ENCODE measurements around the gene PPP1R3G. TPM values are rescaled to one million over a fixed set of nuclear protein-coding genes. Genes with fewer than 3 reads are reported as not detected.
A peak's percentile ranks its signal among the peaks of the same experiment; 100 is the strongest.

The PPP1R3G gene
- total and polyA plus RNA-seq, 2 of the 13 experiments (the other 11 are each of a cell fraction or from before 2014, with no cell fraction given), result 1.2 to 1.3 TPM

DNA sequence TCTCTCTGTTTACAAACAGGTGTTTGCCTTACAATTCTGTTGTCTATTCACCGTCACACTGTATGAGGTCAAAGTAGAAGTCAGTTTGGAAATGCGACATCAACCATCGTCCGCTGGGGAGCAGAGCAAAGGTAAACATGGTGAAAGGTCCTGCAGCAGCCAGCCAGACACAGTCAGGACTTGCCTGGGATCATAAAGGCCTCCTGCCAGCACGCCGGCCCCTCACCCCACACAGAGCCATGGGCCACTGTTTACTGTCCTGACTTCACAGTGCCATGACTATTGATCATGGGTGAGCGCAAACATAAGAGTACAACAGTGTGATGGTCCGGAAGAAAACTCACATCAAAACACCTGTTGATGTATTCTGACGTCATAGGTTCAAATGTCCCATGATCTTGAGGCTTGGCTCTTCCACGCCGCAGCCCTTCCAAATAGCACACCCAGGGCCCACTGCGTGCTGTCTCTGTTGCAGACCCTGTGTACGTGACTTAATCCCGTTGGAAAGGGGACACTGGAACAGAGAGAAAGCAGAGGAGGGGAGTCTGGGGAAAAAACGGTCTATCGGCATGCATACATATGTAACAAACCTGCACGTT, 16.9 kb upstream of the PPP1R3G start (continued):
- TF ChIP-seq, protein P1, sequence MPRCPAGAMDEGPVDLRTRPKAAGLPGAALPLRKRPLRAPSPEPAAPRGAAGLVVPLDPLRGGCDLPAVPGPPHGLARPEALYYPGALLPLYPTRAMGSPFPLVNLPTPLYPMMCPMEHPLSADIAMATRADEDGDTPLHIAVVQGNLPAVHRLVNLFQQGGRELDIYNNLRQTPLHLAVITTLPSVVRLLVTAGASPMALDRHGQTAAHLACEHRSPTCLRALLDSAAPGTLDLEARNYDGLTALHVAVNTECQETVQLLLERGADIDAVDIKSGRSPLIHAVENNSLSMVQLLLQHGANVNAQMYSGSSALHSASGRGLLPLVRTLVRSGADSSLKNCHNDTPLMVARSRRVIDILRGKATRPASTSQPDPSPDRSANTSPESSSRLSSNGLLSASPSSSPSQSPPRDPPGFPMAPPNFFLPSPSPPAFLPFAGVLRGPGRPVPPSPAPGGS (CRISPR knock-in tag; IDR thresholded peaks at IDR 0.05), result peak; percentile 87; the same call in 1 of the 2 replicates
- TF ChIP-seq ZNF510 (CRISPR knock-in tag; IDR thresholded peaks at IDR 0.05; ENCODE audit: low read depth) (no peak), PHF5A (CRISPR knock-in tag; IDR thresholded peaks at IDR 0.05; ENCODE audit: low read depth, unreplicated experiment) (peak; percentile 90), CHD4 (IDR thresholded peaks at IDR 0.05; ENCODE audit: borderline replicate concordance, low read length) (peak; percentile 72; the same call in 1 of the 2 replicates), NFATC3 (CRISPR knock-in tag; IDR thresholded peaks at IDR 0.05) (no peak), STAT5B (CRISPR knock-in tag; IDR thresholded peaks at IDR 0.05) (no peak), ZNF3 (CRISPR knock-in tag; IDR thresholded peaks at IDR 0.05) (0 out of 2 replicates have a peak, but pooled peaks have one; percentile 74), KLF15 (CRISPR knock-in tag; IDR thresholded peaks at IDR 0.05; ENCODE audit: borderline replicate concordance) (no peak), ZNF678 (CRISPR knock-in tag; IDR thresholded peaks at IDR 0.05) (no peak), NFE2L2 (IDR thresholded peaks at IDR 0.05; ENCODE audit: low read length) (no peak), ZBTB7B (CRISPR knock-in tag; IDR thresholded peaks at IDR 0.05) (peak; percentile 90), CBX2 (IDR thresholded peaks at IDR 0.05; ENCODE audit: low read depth, low read length) (no peak), CBX2 (CRISPR knock-in tag; IDR thresholded peaks at IDR 0.05; ENCODE audit: low read depth) (0 out of 2 replicates have a peak, but pooled peaks have one; percentile 82), ONECUT2 (CRISPR knock-in tag; IDR thresholded peaks at IDR 0.05) (peak; percentile 97), IRF2 (CRISPR knock-in tag; IDR thresholded peaks at IDR 0.05) (peak; percentile 99), ZNF20 (CRISPR knock-in tag; IDR thresholded peaks at IDR 0.05) (no peak), NFIB (CRISPR knock-in tag; IDR thresholded peaks at IDR 0.05; ENCODE audit: borderline replicate concordance) (no peak), MIXL1 (CRISPR knock-in tag; IDR thresholded peaks at IDR 0.05) (no peak; the same call in none of the 2 replicates), ZNF605 (CRISPR knock-in tag; IDR thresholded peaks at IDR 0.05) (peak; percentile 95)
- TF ChIP-seq, protein P2, sequence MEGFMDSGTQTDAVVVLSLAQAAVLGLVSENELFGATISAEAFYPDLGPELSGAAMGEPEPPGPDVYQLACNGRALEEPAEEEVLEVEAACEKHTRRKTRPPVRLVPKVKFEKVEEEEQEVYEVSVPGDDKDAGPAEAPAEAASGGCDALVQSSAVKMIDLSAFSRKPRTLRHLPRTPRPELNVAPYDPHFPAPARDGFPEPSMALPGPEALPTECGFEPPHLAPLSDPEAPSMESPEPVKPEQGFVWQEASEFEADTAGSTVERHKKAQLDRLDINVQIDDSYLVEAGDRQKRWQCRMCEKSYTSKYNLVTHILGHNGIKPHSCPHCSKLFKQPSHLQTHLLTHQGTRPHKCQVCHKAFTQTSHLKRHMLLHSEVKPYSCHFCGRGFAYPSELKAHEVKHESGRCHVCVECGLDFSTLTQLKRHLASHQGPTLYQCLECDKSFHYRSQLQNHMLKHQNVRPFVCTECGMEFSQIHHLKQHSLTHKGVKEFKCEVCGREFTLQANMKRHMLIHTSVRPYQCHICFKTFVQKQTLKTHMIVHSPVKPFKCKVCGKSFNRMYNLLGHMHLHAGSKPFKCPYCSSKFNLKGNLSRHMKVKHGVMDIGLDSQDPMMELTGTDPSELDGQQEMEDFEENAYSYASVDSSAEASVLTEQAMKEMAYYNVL (CRISPR knock-in tag; IDR thresholded peaks at IDR 0.05; ENCODE audit: borderline replicate concordance), result peak; percentile 95
- TF ChIP-seq, protein P3, sequence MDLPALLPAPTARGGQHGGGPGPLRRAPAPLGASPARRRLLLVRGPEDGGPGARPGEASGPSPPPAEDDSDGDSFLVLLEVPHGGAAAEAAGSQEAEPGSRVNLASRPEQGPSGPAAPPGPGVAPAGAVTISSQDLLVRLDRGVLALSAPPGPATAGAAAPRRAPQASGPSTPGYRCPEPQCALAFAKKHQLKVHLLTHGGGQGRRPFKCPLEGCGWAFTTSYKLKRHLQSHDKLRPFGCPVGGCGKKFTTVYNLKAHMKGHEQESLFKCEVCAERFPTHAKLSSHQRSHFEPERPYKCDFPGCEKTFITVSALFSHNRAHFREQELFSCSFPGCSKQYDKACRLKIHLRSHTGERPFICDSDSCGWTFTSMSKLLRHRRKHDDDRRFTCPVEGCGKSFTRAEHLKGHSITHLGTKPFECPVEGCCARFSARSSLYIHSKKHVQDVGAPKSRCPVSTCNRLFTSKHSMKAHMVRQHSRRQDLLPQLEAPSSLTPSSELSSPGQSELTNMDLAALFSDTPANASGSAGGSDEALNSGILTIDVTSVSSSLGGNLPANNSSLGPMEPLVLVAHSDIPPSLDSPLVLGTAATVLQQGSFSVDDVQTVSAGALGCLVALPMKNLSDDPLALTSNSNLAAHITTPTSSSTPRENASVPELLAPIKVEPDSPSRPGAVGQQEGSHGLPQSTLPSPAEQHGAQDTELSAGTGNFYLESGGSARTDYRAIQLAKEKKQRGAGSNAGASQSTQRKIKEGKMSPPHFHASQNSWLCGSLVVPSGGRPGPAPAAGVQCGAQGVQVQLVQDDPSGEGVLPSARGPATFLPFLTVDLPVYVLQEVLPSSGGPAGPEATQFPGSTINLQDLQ (CRISPR knock-in tag; IDR thresholded peaks at IDR 0.05), result peak; percentile 91; the same call in 1 of the 2 replicates
- TF ChIP-seq, protein P4, sequence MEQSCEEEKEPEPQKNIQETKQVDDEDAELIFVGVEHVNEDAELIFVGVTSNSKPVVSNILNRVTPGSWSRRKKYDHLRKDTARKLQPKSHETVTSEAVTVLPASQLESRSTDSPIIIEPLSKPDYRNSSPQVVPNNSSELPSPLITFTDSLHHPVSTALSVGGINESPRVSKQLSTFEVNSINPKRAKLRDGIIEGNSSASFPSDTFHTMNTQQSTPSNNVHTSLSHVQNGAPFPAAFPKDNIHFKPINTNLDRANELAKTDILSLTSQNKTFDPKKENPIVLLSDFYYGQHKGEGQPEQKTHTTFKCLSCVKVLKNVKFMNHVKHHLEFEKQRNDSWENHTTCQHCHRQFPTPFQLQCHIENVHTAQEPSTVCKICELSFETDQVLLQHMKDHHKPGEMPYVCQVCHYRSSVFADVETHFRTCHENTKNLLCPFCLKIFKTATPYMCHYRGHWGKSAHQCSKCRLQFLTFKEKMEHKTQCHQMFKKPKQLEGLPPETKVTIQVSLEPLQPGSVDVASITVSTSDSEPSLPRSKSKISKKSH (CRISPR knock-in tag; IDR thresholded peaks at IDR 0.05; ENCODE audit: borderline replicate concordance), result peak; percentile 87; the same call in 1 of the 2 replicates
